Activated CD4-positive, alpha-beta T cell treated with anti-CD3 and anti-CD28 coated beads, Interleukin-2, amount 10 ng/mL, durations not matched to agents 24 days and 14 days (primary cell): Measurements from ENCODE around the gene DBT. TPM values are rescaled to one million over a fixed set of nuclear protein-coding genes. Genes with fewer than 3 reads are reported as not detected.
"Not testable (repeated sequence)": the region's sequence is repeated elsewhere in the genome, so short reads cannot be mapped to it uniquely, and the experiment has no call there.

ENCODE experiments used
- DNase-seq: peaks from one replicate; pipeline ENCODE4 v3.0.0; 2022
- H3K27ac Mint-ChIP-seq: one replicate; pipeline ENCODE4 v1.8.0; 2022; ENCODE audit warnings: mild to moderate bottlenecking, mixed read lengths
- H3K27me3 Mint-ChIP-seq: one replicate; pipeline ENCODE4 v1.8.0; 2022; ENCODE audit warnings: mixed read lengths
- H3K36me3 Mint-ChIP-seq: one replicate; pipeline ENCODE4 v1.8.0; 2022; ENCODE audit warnings: low read depth, mild to moderate bottlenecking, mixed read lengths
- H3K4me1 Mint-ChIP-seq: one replicate; pipeline ENCODE4 v1.8.0; 2021; ENCODE audit warnings: mixed read lengths
- H3K4me3 Mint-ChIP-seq: one replicate; pipeline ENCODE4 v1.8.0; 2022; ENCODE audit warnings: mild to moderate bottlenecking, moderate library complexity, mixed read lengths
- H3K9me3 Mint-ChIP-seq: one replicate; pipeline ENCODE4 v1.8.0; 2021; ENCODE audit warnings: mixed read lengths
- intact Hi-C: fragments of 100-400 bp; cut with micrococcal nuclease; formaldehyde crosslinking; loops from one replicate; pipeline ENCODE4 v1.15.1; 2023
- total RNA-seq: library from RNA; stranded (reverse); gene quantifications from 2 replicates; pipeline ENCODE4 v1.2.3, GENCODE V29; 2022

Gene DBT
- 11.9 and 12.4 TPM in 2 replicates for total RNA-seq

- intact Hi-C loops: loop anchor here (2.0 to 5.0 kb wide), 5 partner anchors 15 to 212 kb away; partner anchors contain the start of genes CDC14A, SASS6 and TRMT13
- no peak within 1 kb of the TSS for H3K27ac Mint-ChIP-seq
- peaks cover 2% of the 10 kb centered on the region for H3K36me3 Mint-ChIP-seq
- H3K27me3 Mint-ChIP-seq: peaks cover 8% of the 10 kb centered on the region
- H3K4me3 Mint-ChIP-seq: no peak within 1 kb of the TSS
- H3K9me3 Mint-ChIP-seq: no peaks in the 10 kb centered on the region
- peak; percentile 98 for DNase-seq
- peaks cover 11% of the 10 kb centered on the region for H3K4me1 Mint-ChIP-seq
Measured at GRCh38 chr1:100249537-100250257, at the start of gene DBT. DBT (minus strand) TSS chr1:100249834; CDS start chr1:100249820, 14 bp downstream.

GRCh38 chr1:100298512-100298911 is 48.9 kb upstream of the DBT start:
- DNase-seq: no peak
- Mint-ChIP-seq H3K36me3 (peaks cover 8% of the 10 kb centered on the region), H3K4me3 (no peak overlapping the region), H3K27me3 (no peaks in the 10 kb centered on the region), H3K9me3 (peaks cover 10% of the 10 kb centered on the region), H3K27ac (no peak overlapping the region), H3K4me1 (peaks cover 4% of the 10 kb centered on the region)
- intact Hi-C loops: no loop called here

- H3K4me3 Mint-ChIP-seq, H3K27ac Mint-ChIP-seq, H3K27me3 Mint-ChIP-seq, H3K4me1 Mint-ChIP-seq, H3K9me3 Mint-ChIP-seq, DNase-seq, intact Hi-C loops: not testable (repeated sequence)
- peaks cover 17% of the 10 kb centered on the region for H3K36me3 Mint-ChIP-seq
Measured at GRCh38 chr1:100296997-100297396, 47.4 kb upstream of the DBT start.

GRCh38 chr1:100296140-100296539 is 46.5 kb upstream of the DBT start:
- H3K4me3 Mint-ChIP-seq: no peak overlapping the region
- peaks cover 4% of the 10 kb centered on the region for H3K9me3 Mint-ChIP-seq
- no peaks in the 10 kb centered on the region for H3K27me3 Mint-ChIP-seq
- H3K27ac Mint-ChIP-seq: no peak overlapping the region
- no peak for DNase-seq
- H3K4me1 Mint-ChIP-seq: peaks cover 4% of the 10 kb centered on the region
- intact Hi-C loops: no loop called here
- peaks cover 24% of the 10 kb centered on the region for H3K36me3 Mint-ChIP-seq

GRCh38 chr1:100292711-100293110 is 43.1 kb upstream of the DBT start:
- peaks cover 35% of the 10 kb centered on the region for H3K36me3 Mint-ChIP-seq
- DNase-seq: no peak
- H3K4me1 Mint-ChIP-seq: no peaks in the 10 kb centered on the region
- no peak overlapping the region for H3K27ac Mint-ChIP-seq
- intact Hi-C loops: no loop called here
- H3K4me3 Mint-ChIP-seq: no peak overlapping the region
- peaks cover 4% of the 10 kb centered on the region for H3K9me3 Mint-ChIP-seq
- H3K27me3 Mint-ChIP-seq: no peaks in the 10 kb centered on the region

- Mint-ChIP-seq H3K9me3 (no peaks in the 10 kb centered on the region), H3K36me3 (peaks cover 42% of the 10 kb centered on the region), H3K4me3 (no peak overlapping the region), H3K27ac (no peak overlapping the region), H3K4me1 (peaks cover 2% of the 10 kb centered on the region), H3K27me3 (no peaks in the 10 kb centered on the region)
- intact Hi-C loops: no loop called here
- DNase-seq: no peak
Measured at GRCh38 chr1:100290291-100290690, 40.7 kb upstream of the DBT start.

- peaks cover 42% of the 10 kb centered on the region for H3K36me3 Mint-ChIP-seq
- H3K4me1 Mint-ChIP-seq: peaks cover 2% of the 10 kb centered on the region
- no peaks in the 10 kb centered on the region for H3K27me3 Mint-ChIP-seq
- DNase-seq: no peak
- H3K27ac Mint-ChIP-seq: no peak overlapping the region
- no peaks in the 10 kb centered on the region for H3K9me3 Mint-ChIP-seq
- intact Hi-C loops: no loop called here
- no peak overlapping the region for H3K4me3 Mint-ChIP-seq
Measured at GRCh38 chr1:100287162-100287561, 37.5 kb upstream of the DBT start.

GRCh38 chr1:100284591-100284990 is 35.0 kb upstream of the DBT start:
- Mint-ChIP-seq H3K27me3 (no peaks in the 10 kb centered on the region), H3K4me3 (no peak overlapping the region), H3K4me1 (peaks cover 11% of the 10 kb centered on the region), H3K36me3 (peaks cover 39% of the 10 kb centered on the region), H3K9me3 (no peaks in the 10 kb centered on the region), H3K27ac (no peak overlapping the region)
- intact Hi-C loops: loop anchor here (5.0 kb wide), 1 partner anchor 173 kb away; no protein-coding TSS in a partner anchor
- DNase-seq: no peak

DNA sequence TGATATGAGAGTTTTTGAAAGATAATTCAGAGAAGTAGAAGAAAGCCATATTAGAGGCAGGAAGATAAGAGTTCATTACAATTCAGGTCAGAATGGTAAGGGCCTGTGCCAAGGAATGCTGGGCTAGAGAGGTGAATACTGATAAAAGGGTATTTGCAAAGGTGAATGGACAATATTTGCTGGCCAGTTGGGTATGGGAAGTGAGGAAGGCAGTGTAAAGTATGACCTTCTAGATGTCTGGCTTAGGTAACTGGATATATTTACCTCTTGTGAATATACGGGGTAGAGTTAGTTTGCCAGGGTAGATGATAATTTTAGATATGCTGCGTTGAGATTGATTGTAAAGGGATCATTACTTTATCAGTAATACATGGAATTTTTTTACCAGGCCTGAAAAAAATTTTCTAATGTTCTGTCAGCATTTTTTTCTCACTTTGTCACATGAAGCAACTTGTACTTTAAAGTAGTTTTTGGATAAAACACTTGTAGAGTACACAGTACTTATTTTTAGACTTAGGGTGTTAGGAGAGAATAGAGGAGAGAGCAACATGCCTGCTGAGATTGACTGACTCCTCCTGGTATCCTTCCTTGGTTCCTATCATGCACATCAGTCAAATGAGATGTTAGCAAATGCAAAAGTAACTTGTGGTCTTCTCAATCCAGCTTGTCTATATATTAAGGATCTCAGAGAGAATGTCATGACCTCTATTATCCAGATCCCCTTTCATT is 30.5 kb upstream of the DBT start:
- intact Hi-C loops: loop anchor here (5.0 kb wide), 1 partner anchor 177 kb away; no protein-coding TSS in a partner anchor
- Mint-ChIP-seq H3K9me3 (no peaks in the 10 kb centered on the region), H3K27ac (no peak overlapping the region), H3K27me3 (no peaks in the 10 kb centered on the region), H3K36me3 (peaks cover 58% of the 10 kb centered on the region), H3K4me3 (no peak overlapping the region), H3K4me1 (peaks cover 22% of the 10 kb centered on the region)
- DNase-seq: no peak

DNA sequence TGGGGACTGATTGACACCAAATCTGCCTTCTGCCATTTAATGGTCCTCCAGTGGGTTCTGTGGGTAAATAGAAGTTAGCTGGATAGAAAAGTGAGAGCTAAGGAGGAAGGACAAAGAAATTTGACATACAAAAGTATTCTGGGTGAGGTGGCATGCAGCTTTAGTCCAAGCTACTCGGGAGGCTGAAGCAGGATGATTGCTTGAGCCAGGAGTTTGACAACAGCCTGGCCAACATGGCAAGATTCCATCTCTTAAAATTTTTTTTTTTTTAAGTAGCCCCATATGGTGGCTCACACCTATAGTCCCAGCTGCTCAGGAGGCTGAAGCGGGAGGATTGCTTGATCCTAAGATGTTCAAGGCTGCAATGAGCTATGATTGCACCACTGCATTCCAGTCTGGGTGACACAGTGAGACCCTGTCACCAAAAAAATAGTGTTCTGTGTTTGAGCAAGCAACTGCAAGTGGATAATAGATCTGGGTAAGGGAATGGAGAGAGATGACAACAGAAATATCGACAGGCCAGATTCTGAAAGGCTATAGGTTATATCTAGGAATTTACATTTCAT is 29.8 kb upstream of the DBT start:
- Mint-ChIP-seq H3K27ac (no peak overlapping the region), H3K36me3 (peaks cover 59% of the 10 kb centered on the region), H3K27me3 (no peaks in the 10 kb centered on the region), H3K4me3 (no peak overlapping the region), H3K9me3 (no peaks in the 10 kb centered on the region), H3K4me1 (peaks cover 22% of the 10 kb centered on the region)
- intact Hi-C loops: no loop called here
- no peak for DNase-seq

DNA sequence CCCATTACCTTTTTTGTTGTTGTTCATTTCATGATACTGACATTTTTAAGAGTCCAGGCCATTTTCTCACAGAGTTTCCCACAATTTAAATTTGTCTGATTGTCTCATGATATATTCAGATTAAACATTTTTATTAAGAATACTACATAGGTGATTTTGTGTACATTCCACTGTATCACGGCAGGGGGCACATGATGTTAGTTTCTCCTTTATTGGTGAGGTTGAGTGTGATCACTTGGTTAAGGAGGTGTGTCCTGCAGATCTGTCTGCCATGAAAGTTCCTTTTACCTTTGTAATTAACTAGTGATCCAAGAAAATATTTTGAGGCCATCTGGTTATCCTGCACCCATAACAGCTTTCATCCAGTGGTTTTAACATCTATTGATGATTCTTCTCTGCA is 28.2 kb upstream of the DBT start:
- H3K27ac Mint-ChIP-seq: peak overlapping the region; percentile 10
- DNase-seq: peak; percentile 66
- peaks cover 68% of the 10 kb centered on the region for H3K36me3 Mint-ChIP-seq
- H3K4me1 Mint-ChIP-seq: peaks cover 25% of the 10 kb centered on the region
- intact Hi-C loops: no loop called here
- H3K27me3 Mint-ChIP-seq: no peaks in the 10 kb centered on the region
- no peaks in the 10 kb centered on the region for H3K9me3 Mint-ChIP-seq
- no peak overlapping the region for H3K4me3 Mint-ChIP-seq

DNA sequence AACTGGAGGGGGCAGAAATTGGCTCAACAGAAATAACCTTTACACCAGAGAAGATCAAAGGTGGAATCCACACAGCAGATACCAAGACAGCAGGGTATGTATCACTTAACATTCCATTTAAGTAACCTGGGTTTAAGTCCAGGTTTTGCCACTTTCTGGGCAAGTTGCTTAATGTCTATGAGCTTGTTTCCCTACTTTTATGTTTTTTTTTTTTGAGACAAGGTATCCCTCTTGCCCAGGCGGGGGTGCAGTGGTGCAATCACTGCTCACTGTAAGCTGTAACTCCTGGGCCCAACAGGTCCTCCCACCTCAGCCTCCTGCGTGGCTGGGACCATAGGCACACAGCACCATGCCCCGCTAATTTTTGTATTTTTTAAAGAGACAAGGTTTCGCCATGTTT is 18.6 kb upstream of the DBT start:
- H3K4me1 Mint-ChIP-seq: peaks cover 43% of the 10 kb centered on the region
- peaks cover 5% of the 10 kb centered on the region for H3K9me3 Mint-ChIP-seq
- intact Hi-C loops: loop anchor here (5.0 kb wide), 1 partner anchor 174 kb away; no protein-coding TSS in a partner anchor
- DNase-seq: no peak
- H3K36me3 Mint-ChIP-seq: peaks cover 64% of the 10 kb centered on the region
- peak overlapping the region; percentile 57 for H3K4me3 Mint-ChIP-seq
- no peaks in the 10 kb centered on the region for H3K27me3 Mint-ChIP-seq
- H3K27ac Mint-ChIP-seq: peak overlapping the region; percentile 51

GRCh38 chr1:100267284-100267683 is 17.6 kb upstream of the DBT start:
- intact Hi-C loops: loop anchor here (2.0 to 5.0 kb wide), 3 partner anchors 175 to 628 kb away; partner anchors contain the start of gene EXTL2
- Mint-ChIP-seq H3K4me1 (peaks cover 43% of the 10 kb centered on the region), H3K4me3 (peak overlapping the region; percentile 98), H3K9me3 (peaks cover 5% of the 10 kb centered on the region), H3K27me3 (no peaks in the 10 kb centered on the region), H3K36me3 (peaks cover 62% of the 10 kb centered on the region), H3K27ac (peak overlapping the region; percentile 96)
- DNase-seq: no peak

- Mint-ChIP-seq H3K36me3 (peaks cover 58% of the 10 kb centered on the region), H3K27me3 (no peaks in the 10 kb centered on the region), H3K27ac (peak overlapping the region; percentile 96), H3K4me3 (peak overlapping the region; percentile 98), H3K4me1 (peaks cover 38% of the 10 kb centered on the region), H3K9me3 (peaks cover 6% of the 10 kb centered on the region)
- no peak for DNase-seq
- intact Hi-C loops: loop anchor here (1.0 to 5.0 kb wide), 7 partner anchors 86 to 628 kb away; partner anchors contain the start of genes CDC14A, EXTL2 and TRMT13
Measured at GRCh38 chr1:100266741-100267140, 17.1 kb upstream of the DBT start.
